ENCODE measurements around the gene CABLES1. TPM values are rescaled to one million over a fixed set of nuclear protein-coding genes. Genes with fewer than 3 reads are reported as not detected.

CABLES1 gene
- polyA plus RNA-seq, 1 of the 3 experiments (the other 2 are of a cell fraction), result 2.2 TPM

DNA sequence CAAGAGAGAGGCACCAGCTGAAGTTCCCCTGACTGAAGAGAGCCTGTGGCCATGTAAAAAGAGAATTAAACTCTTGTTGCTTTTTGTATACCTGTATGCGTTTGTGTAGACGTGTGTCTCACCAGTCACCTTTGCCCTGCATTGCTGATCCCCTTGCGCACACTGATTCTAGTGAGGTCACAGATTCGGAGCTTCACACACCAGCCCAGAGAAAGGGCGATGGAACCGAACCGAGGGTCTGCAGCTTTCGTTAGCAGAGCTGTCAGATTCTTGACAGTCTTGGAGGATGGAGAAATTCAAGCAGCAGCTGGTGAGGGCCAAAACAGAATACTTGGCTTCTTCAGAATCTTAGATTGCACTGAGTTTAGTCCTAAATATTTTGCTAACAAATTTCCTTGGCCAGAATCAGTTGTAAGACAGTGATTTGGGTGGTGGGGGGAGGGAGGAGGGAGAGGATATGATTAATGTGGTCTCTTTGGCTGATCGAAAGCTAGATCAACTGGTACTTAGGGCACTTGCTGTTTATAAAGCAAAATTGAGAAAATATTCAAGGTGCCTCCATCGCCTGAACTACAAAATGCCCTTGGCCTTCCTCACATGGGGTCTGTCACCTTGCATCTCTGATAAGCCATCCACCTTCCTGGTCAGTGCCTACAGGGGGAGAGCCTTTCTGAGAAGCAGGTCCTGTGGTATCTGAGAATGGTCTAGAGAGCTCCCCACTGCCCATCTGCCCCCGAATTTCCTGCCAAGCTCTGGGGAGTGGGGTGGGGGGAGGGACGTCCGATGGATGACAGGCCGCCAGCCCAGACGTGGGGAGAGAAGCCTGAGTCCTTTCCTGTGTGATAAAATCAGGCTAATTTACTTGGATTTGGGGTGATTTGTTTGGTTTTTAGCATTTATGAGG is 123.5 kb downstream of the CABLES1 start:
- 93% methylated on average over 15 of the region's 15 CpGs for WGBS (ENCODE audit: low lambda C conversion rate)
- no peak overlapping the region for H2AFZ ChIP-seq (ENCODE audit: low read depth)
- 0 out of 2 replicates have a peak overlapping the region, but pooled peaks have one; percentile 51 for H3K9ac ChIP-seq
- ChIA-PET CTCF (interaction anchor here (1.1 to 1.2 kb wide), 2 partner anchors 22 to 120 kb away, joined by 4 read pairs; no protein-coding TSS in a partner anchor), POLR2A (no interaction called here)
- TF ChIP-seq GATA2 (CRISPR knock-in tag; IDR thresholded peaks at IDR 0.05), result 0 out of 2 replicates have a peak, but pooled peaks have one; percentile 7
- TF ChIP-seq EP300 (IDR thresholded peaks at IDR 0.05; ENCODE audit: borderline replicate concordance in 1 of 2, low read depth in 1 of 2, low read length in 1 of 2), result no peak
- H3F3A ChIP-seq (replicated peaks; ENCODE audit: insufficient read depth), result peaks cover 31% of the 10 kb centered on the region
- peaks cover 28 to 37% of the 10 kb centered on the region in 2 experiments for H3K4me1 ChIP-seq (ENCODE audit: control insufficient read depth in 1 of 2, insufficient read depth in 2 of 2, low read depth in 1 of 2, low read length in 1 of 2)
- DNase-seq, result peak; percentile 55
- peak overlapping the region; percentile 87 to 90 for H3K27ac ChIP-seq (ENCODE audit: low read depth in 2 of 2, low read length in 1 of 2)
- H3K36me3 ChIP-seq (replicated peaks in 1 of 2; ENCODE audit: control insufficient read depth in 1 of 2, insufficient read depth in 2 of 2, low read length in 1 of 2), result peaks cover 0 to 9% of the 10 kb centered on the region in 2 experiments
- peak overlapping the region; percentile 79; the same call in 1 of the 2 replicates for H3K4me2 ChIP-seq
- no peak overlapping the region for H3K4me3 ChIP-seq (ENCODE audit: low read depth in 2 of 2, low read length in 1 of 2)
- H3K9me2 ChIP-seq, result no peaks in the 10 kb centered on the region
- no peaks in the 10 kb centered on the region for H4K20me1 ChIP-seq (ENCODE audit: insufficient read depth)
- H3K27me3 ChIP-seq (ENCODE audit: insufficient read depth), result no peaks in the 10 kb centered on the region
- no peaks in the 10 kb centered on the region for H3K79me2 ChIP-seq (ENCODE audit: insufficient read depth)
- no peaks in the 10 kb centered on the region for H3K9me3 ChIP-seq

DNA sequence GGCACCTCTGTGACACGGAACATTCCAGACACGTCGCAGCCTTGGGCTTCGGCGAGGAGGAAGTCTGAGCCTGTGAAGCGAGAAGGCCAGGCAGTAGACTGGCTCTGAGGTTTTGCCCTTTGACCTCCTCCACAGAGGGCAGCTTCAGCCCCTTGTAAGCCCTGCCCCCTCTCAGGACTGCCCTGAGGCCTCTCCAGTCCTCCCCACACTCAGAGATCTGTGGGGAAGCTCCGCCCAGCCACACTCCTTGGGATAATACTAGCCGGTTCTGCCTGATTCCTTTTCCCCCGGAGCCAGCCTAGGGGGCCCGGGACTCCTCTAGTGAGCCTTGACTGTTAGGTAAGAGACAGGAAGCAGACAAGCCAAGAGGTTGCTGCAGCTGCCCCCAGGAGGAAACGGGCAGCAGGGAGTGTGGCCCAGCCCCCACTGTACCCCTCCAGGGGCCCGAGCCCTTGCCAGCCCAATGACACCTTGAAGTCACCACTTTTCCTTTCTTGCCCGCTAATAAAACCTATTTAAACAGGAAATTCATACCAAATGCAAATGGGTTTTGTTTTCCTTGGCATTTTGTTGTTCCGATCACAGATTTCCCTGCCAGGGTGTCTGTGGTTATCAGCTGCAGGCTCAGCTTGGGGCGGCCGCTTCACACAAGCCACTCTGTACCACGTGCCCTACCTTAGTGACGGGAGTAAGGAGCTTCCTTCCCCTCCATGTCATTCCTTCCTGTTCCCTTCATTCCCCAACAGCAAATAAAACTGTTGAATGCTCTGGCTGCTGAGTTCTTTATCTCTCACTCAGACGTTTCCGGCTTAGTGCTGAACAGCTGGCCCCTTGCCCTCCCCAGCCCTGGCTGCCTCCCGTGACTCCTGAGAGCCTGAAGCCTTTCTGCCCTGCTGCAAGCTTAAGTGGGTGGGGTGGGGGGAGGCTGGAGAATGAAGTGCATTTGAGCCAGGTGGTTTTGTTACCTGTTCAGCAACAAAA is 124.7 kb downstream of the CABLES1 start:
- Histone ChIP-seq H3K4me3 (ENCODE audit: low read depth in 2 of 2, low read length in 1 of 2) (peak overlapping the region in 1 of 2 experiments; percentile 38; a peak in 2 of 4 replicates), H3K4me2 (peak overlapping the region; percentile 79)
- peak; percentile 57 for TF ChIP-seq NFIC (IDR thresholded peaks at IDR 0.05; ENCODE audit: borderline replicate concordance)
- peak; percentile 33 for TF ChIP-seq RAD21 (IDR thresholded peaks at IDR 0.05; ENCODE audit: low read length)
- TF ChIP-seq SMC3 (IDR thresholded peaks at IDR 0.05; ENCODE audit: low read depth, low read length), result no peak
- peak; percentile 87; the same call in 1 of the 2 replicates for TF ChIP-seq GATA2 (CRISPR knock-in tag; IDR thresholded peaks at IDR 0.05)
- TF ChIP-seq ELF1 (IDR thresholded peaks at IDR 0.05), result no peak
- no peak for TF ChIP-seq RXRA (IDR thresholded peaks at IDR 0.05; ENCODE audit: borderline replicate concordance, low read depth)
- TF ChIP-seq, protein P1, sequence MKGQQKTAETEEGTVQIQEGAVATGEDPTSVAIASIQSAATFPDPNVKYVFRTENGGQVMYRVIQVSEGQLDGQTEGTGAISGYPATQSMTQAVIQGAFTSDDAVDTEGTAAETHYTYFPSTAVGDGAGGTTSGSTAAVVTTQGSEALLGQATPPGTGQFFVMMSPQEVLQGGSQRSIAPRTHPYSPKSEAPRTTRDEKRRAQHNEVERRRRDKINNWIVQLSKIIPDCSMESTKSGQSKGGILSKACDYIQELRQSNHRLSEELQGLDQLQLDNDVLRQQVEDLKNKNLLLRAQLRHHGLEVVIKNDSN (IDR thresholded peaks at IDR 0.05; ENCODE audit: borderline replicate concordance, low read depth), result peak; percentile 83
- TF ChIP-seq, protein P2, sequence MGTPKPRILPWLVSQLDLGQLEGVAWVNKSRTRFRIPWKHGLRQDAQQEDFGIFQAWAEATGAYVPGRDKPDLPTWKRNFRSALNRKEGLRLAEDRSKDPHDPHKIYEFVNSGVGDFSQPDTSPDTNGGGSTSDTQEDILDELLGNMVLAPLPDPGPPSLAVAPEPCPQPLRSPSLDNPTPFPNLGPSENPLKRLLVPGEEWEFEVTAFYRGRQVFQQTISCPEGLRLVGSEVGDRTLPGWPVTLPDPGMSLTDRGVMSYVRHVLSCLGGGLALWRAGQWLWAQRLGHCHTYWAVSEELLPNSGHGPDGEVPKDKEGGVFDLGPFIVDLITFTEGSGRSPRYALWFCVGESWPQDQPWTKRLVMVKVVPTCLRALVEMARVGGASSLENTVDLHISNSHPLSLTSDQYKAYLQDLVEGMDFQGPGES (IDR thresholded peaks at IDR 0.05; ENCODE audit: low read depth, low read length), result no peak
- TF ChIP-seq, protein P3, sequence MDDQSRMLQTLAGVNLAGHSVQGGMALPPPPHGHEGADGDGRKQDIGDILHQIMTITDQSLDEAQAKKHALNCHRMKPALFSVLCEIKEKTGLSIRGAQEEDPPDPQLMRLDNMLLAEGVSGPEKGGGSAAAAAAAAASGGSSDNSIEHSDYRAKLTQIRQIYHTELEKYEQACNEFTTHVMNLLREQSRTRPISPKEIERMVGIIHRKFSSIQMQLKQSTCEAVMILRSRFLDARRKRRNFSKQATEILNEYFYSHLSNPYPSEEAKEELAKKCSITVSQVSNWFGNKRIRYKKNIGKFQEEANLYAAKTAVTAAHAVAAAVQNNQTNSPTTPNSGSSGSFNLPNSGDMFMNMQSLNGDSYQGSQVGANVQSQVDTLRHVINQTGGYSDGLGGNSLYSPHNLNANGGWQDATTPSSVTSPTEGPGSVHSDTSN (IDR thresholded peaks at IDR 0.05), result 0 out of 2 replicates have a peak, but pooled peaks have one; percentile 28
- peak; percentile 57; the same call in 1 of the 2 replicates for TF ChIP-seq TCF12 (IDR thresholded peaks at IDR 0.05)
- TF ChIP-seq NRF1 (IDR thresholded peaks at IDR 0.05; ENCODE audit: low read depth, low read length), result no peak
- TF ChIP-seq, protein P4, sequence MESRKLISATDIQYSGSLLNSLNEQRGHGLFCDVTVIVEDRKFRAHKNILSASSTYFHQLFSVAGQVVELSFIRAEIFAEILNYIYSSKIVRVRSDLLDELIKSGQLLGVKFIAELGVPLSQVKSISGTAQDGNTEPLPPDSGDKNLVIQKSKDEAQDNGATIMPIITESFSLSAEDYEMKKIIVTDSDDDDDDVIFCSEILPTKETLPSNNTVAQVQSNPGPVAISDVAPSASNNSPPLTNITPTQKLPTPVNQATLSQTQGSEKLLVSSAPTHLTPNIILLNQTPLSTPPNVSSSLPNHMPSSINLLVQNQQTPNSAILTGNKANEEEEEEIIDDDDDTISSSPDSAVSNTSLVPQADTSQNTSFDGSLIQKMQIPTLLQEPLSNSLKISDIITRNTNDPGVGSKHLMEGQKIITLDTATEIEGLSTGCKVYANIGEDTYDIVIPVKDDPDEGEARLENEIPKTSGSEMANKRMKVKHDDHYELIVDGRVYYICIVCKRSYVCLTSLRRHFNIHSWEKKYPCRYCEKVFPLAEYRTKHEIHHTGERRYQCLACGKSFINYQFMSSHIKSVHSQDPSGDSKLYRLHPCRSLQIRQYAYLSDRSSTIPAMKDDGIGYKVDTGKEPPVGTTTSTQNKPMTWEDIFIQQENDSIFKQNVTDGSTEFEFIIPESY (IDR thresholded peaks at IDR 0.05; ENCODE audit: borderline replicate concordance, low read depth), result no peak
- TF ChIP-seq YY1 (IDR thresholded peaks at IDR 0.05; ENCODE audit: low read depth), result no peak
- no peak for TF ChIP-seq GABPA (IDR thresholded peaks at IDR 0.05; ENCODE audit: low read depth)

More for the DNA sequence above, 124.7 kb downstream of the CABLES1 start:
- Histone ChIP-seq H3F3A (replicated peaks; ENCODE audit: insufficient read depth) (peaks cover 31% of the 10 kb centered on the region), H3K9me2 (no peaks in the 10 kb centered on the region), H3K4me1 (ENCODE audit: control insufficient read depth in 1 of 2, insufficient read depth in 2 of 2, low read depth in 1 of 2, low read length in 1 of 2) (peaks cover 28 to 37% of the 10 kb centered on the region in 2 experiments), H2AFZ (ENCODE audit: low read depth) (peak overlapping the region; percentile 81), H3K36me3 (replicated peaks in 1 of 2; ENCODE audit: control insufficient read depth in 1 of 2, insufficient read depth in 2 of 2, low read length in 1 of 2) (peaks cover 0 to 2% of the 10 kb centered on the region in 2 experiments), H3K27ac (ENCODE audit: low read depth in 2 of 2, low read length in 1 of 2) (peak overlapping the region; percentile 87 to 90), H3K9me3 (no peaks in the 10 kb centered on the region), H3K9ac (peak overlapping the region; percentile 51), H4K20me1 (ENCODE audit: insufficient read depth) (no peaks in the 10 kb centered on the region), H3K79me2 (ENCODE audit: insufficient read depth) (no peaks in the 10 kb centered on the region), H3K27me3 (ENCODE audit: insufficient read depth) (no peaks in the 10 kb centered on the region)
- peak; percentile 80 for DNase-seq
- ChIA-PET CTCF (interaction anchor here (0.8 to 1.6 kb wide), 5 partner anchors 21 to 129 kb away, joined by 3 to 7 read pairs (median 4); no protein-coding TSS in a partner anchor), POLR2A (interaction anchor here (0.6 kb wide), 1 partner anchor 36 kb away, joined by 4 read pairs; no protein-coding TSS in a partner anchor)
- 44% methylated on average over 21 of the region's 21 CpGs for WGBS (ENCODE audit: low lambda C conversion rate)
